GM19240 (cell line): Measurements from ENCODE around the gene AGRP.
"Not testable (repeated sequence)": the region's sequence is repeated elsewhere in the genome, so short reads cannot be mapped to it uniquely, and the experiment has no call there.

Source experiments
- DNase-seq: peaks from one replicate; pipeline ENCODE4 v3.0.0; 2011; ENCODE audit warnings: low spot score; ENCODE audit not compliant: insufficient read length

AGRP gene, protein sequence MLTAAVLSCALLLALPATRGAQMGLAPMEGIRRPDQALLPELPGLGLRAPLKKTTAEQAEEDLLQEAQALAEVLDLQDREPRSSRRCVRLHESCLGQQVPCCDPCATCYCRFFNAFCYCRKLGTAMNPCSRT

DNA sequence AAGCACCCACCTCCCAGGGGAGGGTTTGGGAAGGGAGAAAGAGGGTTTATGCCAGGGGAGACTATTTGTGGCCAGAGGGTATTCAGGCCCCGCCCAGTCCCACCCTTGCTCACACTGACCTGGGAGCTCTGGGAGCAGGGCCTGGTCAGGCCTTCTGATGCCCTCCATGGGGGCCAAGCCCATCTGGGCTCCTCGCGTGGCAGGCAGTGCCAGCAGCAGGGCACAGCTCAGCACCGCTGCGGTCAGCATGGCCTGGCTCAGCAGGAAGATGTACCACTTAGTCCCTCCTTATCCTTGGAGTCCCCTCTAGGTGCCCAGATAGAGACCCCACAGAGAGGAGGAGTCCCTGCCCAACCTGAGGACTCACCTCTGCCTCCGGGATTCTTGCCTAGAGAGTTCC is at the start of gene AGRP:
Gene AGRP, minus strand, starts transcription at position 398 of the 400 bp plus-strand sequence. Its CDS starts 149 bp downstream, at position 249.
- no peak for DNase-seq

DNA sequence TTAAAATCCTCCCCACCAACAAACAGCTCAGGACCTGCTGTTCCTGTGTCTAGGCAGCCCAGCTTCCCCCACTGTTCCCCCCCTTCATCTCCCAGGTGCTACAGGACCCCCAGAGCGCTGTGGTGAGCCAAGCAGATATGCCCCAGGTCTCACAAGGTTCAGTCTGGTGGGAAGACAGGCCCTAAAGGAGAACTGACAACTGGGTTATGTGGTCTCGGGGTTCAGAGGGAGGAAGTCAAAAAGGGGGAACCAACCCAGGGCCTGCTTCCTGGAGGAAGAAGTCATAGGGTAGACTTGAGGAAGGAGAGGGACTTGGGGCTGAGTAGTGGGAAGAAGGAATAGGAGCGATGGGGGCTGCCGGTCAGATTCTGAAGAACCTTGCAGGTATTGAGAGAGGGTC is 47.9 kb upstream of the AGRP start:
- DNase-seq, result no peak

DNA sequence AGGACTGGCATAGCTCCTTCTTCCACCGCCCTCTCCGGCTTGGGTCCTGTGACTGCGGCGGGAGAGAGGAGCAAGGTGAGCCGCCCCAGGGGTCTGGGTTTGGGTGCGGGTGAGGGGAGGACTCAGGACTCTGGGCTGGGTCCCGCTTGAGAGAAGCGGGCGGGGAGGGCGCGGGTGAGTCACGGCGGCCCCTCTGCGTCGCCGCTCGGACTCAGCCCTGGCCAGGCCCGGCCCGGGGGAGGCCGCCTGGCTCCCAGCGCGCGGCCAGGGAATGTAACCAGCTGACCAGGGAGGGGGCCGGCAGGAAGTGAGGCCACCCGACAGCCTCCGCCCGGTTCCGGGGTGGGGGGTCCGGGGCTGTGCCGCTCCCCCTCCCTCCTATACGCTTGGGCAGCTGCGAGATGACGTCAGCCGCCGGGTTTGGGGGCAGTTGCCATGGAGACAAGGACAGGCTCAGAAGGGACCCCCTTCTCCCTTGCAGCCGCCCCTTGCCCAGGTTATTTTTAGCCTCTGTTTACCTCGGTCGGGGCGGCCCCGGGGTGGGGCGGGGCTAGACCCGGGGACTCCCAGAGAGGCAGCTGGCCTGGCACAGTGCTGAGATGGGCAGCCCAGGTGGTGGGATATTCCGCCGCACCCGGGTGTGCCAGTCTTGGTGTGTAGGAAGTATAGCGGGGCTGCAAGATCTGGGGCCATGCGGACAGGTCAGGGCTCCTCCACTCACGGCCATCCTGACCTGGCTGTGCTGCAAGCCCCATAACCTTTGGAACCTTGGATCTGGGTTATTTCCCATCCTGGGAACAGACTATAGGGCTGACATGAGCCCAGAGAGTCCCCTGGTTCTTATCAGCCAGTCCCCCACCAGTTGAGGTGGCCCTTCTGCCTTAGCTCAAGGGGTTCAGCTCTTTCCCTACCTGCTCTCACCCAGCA is 46.9 kb upstream of the AGRP start:
- DNase-seq, result no peak

DNA sequence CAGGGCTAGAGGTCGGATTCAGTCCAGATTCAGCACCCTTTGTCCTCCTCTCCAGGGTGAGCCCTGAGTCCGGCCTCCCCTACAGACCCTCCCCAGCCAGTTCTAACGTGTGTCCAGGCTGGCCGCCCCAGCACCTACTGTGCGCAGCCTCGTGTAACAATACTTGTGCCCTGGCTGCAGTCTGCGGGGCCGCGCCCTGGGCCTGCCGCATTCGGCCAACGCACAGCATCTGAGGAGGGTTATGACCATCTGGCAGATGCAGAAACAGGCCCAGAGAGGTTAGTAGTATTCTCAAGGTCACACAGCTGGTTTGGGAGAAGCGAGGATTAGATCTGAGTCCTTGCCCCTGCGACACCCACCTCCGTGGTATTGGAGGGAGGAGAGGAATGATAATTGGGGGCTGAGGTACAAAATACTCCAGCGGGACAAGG is 46.2 kb upstream of the AGRP start:
- no peak for DNase-seq

DNA sequence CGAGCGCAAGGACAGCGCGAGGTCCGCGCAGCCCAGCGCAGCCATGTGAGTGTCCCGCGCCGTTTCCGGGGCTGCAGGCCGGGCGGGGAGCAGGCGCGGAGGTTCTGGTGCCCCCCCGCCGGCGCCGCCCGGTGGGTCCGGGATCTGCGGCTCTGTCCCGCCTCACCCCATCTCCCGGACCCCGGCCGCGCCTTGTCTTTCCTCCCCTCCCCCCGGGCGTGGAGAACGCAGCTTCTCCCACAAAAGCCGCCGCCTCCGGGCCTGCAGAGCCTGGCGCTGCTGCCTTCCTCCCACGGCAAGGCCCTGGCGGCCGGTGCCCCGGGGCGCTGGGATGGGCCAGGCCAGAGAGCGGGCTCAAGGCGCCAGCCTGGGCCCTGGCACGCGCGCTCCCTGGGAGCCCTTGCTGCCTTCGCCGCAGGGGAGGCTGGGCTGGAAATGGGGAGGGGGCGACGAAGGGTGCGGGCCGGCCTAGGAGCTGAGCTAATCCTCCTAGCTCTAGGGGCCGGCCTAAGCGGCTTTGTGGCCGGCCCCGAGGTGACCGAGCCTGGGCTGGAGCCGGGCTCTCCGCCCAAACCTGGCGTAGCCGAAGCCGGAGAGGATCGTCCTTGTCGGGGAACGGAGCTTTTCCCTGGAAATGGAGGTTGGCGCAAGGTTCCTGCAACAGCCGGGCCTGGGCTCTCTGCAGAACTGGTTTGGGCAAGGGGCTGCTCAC is 45.7 kb upstream of the AGRP start:
- DNase-seq, result no peak

DNA sequence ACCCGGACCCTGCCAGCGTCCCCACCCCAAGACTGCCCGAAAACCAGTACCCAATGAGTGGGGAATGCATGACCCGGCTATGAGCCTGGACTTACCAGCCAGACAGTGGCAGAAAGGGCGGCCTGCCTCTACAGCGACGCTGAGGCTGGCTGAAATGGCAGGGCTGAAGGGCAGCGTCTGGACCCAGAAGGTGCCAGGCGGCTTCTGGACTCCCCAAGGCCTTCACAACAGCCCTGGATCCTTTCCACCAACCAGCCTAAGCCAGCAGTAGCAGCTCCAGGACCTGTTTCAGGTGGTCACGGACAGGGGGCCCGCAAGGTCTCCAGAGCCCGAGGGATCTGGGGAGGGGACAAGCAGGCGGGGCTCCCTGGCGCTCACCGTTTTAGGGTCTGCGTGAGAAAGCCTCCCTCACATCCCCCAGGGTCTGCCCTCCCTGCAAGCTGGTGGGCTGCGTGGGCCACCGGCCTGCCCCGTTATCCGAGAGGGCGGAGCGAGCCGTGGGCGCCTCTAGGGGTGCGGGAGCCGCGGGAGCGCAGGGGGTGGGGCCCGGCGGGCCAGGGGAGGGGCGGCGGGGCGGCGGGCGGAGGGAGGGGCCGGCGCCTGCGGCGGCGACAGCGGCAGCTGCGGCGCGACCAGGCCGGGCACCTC is 45.0 kb upstream of the AGRP start, which contains the start of gene RIPOR1:
Gene RIPOR1, plus strand, starts transcription at position 608 of the 648 bp plus-strand sequence. CDS start 9,618 bp downstream, outside the sequence.
- DNase-seq, result no peak

DNA sequence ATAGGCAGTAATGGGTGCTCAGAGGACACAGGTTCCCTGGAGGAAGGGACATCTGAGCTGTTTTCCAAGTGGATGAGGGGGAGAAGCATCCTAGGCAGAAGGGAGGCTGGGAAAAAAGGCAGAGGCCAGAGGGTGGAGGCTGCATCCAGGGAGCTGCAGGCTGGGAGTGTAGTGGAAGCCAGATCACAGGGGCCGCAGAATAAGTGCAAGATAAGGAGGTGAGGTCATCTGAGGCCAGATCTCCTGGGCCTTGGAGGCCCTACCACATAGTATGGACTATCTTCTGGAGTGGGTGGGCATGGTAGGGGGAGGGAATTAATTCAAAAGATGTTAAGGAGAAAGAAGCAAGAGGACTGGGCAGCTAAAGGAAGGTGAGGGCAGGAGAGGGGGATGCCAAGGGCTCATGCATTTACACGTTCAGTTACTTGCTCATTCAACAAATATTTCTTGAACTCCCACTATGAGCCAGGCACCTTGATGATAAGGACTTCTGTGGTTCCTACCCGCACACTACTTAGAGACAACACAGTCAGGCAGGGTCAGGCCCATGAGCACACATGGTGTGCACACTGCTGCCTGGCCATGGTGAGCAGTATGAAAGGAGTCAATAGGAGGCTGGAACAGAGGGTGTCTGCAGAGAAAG is 42.9 kb upstream of the AGRP start:
- DNase-seq, result no peak

DNA sequence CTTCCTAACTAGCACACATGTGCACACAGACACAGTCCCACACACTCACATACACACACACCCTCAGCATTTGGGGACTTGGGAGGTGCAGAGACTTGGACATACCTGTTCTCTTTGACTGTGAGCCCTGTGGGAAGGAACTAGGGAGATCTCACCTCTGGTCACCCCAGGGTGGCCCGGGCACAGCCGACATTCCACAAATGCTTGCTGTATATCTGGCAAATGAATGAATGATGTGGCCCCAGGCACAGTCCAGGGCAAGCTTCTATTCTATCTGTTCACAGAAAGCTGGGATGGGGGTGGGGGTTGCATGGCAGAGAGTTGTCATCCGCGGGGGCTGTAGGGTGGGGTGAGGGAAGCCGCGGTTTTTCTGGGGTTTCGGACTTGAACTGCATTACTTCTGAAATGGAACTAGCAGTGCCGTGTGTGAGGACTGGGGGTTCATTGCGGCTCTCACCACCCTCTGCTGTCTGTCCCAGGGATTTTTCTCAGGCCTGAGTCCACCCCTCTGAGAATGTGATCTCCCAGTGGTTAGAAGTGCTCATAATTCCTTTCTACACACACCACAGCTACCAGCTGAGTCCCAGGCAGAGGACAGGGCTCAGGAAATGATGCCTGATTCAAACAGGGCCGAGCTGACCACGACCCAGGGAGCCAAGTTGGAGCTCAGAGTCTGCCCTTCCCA is 42.0 kb upstream of the AGRP start:
- DNase-seq, result no peak

DNA sequence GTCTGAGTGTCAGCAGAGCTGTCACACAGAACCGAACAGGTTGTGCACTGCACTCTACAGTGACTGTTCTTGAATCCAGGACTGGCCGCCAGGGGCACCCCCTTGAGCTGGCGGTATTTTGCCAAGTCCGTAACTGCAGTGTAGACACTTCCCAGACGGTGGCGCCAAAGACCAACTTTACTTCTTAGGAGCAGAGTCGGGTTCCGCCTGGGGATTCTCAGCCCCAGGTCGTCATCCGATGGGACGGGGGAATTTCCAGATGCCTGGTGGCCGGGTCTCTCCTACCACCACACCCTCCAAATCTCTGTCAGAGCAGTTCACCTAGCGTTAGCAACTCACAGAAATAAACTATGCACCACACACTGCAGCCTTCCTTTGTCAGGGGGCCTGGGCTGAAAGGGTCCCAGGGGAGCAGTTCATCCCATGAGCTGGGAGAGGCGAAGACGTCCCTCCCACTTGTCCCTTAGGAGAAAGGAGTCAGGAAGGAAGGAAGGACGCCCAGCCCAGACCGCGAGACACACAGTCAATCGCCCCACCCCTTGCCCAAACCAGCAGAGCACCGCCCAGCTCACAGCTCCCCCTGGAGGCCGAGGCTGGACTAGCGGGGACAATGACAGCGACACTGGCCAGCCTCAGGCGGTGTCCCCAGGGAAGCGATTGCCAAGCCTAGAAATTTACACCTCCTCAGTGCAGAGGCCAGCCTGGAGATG is 37.9 kb upstream of the AGRP start:
- DNase-seq, result peak; percentile 90

DNA sequence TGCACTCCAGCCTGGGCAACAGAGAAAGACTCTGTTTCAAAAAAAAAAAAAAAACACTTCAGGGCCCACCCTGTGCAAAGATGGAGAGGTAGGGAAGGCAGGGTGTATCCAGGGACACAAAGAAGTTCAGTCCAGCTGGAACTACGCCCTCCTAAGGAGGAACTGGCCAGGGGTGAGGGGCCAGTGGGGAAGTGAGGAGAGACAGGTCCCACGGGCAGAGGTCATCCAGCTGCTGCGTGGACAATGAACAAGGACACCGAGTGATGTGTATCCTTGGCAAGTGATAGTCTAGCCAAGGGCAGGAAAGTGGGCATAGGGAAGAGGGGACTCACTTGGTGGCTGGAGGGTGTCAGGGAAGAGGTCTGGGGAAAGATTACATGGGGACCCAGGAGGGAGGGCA is 35.9 kb upstream of the AGRP start:
- no peak for DNase-seq

DNA sequence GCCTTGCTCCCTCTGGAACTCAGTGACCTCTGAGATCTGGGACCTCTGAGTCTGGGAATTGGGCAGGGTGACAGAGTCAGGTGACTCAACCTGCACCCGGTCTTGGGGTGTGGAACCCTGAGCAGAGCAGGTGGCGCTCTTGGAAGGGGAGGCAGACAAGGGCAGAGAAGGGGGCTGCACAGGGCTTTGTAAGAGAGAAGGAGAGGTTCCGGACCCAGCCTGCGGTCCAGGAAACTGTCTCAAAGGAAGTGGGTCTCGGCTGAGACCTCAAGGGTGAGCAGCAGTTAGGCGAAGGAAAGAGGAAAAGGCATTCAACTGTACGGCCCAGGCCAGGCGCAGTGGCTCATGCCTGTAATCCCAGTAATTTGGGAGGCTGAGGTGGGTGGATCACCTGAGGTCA is 35.3 kb upstream of the AGRP start:
- no peak for DNase-seq

DNA sequence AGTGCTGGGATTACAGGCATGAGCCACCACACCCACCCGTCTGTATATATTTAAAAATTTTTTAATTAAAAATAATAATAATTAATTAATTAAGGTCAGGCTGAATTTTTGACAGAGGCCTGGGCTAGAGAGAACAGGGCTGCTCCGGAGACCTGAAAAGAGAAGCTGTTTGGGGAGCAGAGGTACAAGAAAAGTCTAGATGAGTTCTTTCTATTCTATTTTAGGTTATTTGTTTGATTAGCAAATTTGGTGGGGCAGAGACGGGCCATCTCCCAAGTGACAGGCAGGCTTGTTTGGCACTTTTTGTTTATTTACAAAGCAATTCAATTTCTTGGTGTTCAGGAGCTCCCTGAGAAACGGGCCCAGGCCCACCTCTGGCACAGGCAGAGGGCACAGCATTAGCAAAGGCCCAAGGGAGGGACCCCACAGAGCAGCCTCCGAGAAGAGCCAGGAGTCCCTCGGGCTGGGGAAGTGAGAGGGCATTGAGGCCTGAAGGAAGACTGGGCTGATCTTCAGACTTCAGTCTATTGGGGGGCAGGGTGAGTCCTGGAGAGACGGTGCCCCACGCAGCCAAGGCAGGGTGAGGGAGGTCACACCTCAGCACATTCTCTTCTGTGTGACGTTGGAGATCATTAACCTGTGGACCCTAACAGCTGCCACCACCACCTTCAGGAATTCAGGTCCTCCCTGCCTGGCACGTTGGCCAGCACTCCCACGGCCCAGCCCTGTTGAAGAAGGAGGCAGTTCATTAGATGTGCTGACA is 34.5 kb upstream of the AGRP start:
- DNase-seq, result no peak

DNA sequence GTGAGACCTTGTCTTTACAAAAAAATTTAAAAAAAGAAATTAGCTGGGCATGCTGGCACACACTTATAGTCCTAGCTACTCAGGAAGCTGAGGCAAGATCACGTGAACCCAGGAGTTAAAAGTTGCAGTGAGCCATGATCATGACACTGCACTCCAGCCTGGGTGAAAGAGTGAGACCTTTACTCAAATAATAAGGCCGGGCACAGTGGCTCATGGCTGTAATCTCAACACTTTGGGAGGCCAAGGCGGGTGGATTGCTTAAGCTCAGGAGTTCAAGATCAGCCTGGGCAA is 33.8 kb upstream of the AGRP start:
- DNase-seq, result no peak

DNA sequence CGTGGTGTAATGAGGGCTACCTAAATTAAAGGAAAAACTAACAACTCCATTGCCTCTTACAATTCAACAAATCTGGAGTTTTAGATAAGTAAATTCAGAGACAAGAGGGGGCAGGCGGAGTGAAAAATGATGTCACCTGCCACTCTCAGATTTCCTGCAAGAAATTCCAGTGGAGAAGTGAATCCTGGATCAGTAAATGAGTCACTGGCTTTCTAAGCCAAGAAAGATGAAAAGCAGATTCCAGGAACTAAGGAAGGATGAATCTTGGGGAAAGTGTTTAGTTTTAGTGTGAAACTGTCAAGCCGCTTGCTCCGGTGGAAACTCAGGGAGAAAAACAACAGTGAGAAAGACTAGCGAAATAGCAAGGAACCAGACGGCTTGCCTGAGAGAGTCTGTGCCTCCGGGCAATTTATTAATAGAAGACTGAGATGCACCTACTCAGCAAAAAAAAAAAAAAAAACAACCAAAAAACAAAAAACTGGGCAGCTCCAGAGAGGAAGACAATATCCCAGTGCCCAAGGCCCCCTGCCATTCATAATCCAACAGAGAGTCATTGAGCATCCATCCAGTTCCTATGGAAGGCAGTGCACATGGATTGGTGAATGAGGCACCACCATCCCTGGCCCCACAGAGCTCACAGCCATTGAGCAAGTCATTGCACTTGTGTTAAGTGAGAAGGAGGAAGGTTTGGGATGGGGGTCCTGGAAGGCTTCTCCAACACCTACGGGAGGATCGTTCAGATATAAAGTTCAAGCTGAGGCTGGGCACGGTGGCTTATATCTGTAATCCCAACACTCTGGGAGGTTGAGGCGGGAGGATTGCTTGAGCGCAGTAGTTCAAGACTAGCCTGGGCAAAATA is 33.2 kb upstream of the AGRP start:
- DNase-seq, result no peak

DNA sequence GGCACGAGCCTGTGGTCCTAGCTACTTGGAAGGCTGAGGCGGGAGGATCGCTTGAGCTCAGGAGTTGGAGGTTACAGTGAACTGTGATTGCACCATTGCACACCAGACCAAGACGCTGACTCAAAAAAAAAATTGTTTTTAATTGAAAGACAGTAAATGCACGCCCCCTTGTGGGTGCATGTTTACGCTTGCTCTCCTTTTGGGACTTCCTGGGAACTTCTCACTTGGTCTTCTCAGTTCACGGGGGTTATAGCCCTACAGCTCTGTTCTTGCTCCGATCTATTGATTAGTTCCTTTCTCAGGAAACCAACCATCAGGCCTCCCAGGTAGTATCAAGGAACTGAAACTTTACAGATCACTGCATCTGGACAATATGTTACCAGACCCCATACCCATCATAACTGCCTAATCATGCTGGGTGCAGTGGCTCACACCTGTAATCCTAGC is 31.1 kb upstream of the AGRP start:
- DNase-seq, result no peak

DNA sequence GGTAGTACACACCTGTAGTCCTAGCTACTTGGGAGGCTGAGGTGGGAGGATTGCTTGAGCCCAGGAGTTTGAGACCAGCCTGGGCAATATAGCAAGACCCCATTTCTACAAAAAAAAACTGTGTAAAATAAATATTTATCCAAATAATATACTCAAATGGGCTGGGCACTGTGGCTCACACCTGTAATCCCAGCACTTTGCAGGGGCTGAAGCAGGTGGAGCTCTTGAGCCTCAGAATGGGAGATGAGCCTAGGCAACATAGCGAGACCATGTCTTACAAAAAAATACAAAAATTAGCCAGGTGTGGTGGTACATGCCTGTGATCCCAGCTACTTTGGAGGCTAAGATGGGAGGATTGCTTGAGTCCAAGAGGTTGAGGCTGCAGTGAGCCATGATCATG is 30.5 kb upstream of the AGRP start:
- DNase-seq, result not testable (repeated sequence)

DNA sequence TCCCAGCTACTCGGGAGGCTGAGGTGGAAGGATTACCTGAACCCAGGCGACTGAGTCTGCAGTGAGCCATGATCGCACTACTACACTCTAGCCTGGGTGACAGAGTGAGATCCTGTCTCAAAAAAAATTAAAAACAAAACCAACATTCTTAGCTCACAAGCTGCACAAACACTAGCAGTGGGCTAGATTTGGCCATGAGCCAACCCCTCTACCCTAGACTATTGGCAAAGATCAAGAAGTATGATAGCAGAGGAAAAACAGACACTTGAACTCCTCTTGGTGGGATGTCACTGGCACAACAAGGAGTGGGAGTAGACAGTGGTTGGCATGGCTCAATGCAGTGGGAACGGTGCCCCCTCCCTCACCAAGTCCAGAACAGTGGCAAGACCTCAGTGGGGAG is 25.7 kb upstream of the AGRP start:
- DNase-seq, result no peak

DNA sequence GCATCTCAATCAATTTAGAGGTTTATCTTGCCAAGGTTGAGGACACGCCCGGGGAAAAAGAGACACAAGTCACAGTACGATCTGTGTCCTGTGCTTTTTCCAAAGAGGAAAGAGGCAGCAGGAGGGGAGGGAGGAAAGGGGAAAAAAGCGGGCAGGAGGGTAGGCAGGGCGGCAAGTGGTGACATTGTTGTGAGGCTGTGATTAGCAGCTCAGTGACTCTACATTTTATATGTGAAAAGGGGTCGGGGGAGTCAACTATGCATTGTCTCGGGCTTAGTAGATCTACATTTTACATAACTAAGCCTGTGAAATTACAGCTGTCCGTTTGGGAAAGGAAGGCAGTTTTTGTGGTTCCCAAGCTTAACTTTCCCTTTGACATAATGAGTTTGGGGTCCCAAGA is 23.1 kb upstream of the AGRP start:
- no peak for DNase-seq
